ENCODE data around the gene PPP2R5C.

Gene PPP2R5C

DNA sequence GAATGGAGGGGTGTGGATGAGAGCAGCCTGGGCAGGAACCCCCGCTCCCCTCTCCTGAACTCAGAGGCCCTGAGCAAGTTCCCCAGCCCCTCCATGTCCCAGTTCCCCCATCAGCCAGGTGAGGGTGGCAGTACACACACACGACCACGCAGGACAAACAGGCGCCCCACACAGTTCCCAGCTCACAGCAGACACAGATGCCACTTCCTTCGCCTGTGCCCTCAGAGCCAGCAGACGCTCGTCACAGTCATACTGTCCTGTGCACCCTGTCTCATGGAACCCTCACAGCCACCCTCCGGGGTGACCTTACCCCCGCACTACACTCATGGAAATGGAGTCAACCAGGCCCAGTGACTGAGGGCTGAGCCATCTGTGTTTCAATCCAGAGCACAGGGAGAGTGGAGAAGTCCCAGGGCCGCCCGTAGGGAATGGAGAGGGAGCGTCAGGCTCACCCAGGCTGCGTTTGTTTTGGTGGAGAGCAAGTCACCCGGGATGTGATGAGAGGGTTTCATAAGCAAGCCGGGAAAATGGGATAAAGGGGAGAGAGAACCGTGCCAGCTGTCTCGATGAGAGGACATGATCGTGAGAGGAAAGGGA is 155.4 kb downstream of the PPP2R5C start:
- Mint-ChIP-seq H3K27ac (peak overlapping the region in 1 of 2 donors; percentile 37), H3K27me3 (no peaks in the 10 kb centered on the region), H3K4me3 (no peak overlapping the region), H3K9me3 (no peaks in the 10 kb centered on the region), H3K4me1 (peaks cover 6% of the 10 kb centered on the region)
- peak; percentile 37 for ATAC-seq
- DNase-seq: no peak

DNA sequence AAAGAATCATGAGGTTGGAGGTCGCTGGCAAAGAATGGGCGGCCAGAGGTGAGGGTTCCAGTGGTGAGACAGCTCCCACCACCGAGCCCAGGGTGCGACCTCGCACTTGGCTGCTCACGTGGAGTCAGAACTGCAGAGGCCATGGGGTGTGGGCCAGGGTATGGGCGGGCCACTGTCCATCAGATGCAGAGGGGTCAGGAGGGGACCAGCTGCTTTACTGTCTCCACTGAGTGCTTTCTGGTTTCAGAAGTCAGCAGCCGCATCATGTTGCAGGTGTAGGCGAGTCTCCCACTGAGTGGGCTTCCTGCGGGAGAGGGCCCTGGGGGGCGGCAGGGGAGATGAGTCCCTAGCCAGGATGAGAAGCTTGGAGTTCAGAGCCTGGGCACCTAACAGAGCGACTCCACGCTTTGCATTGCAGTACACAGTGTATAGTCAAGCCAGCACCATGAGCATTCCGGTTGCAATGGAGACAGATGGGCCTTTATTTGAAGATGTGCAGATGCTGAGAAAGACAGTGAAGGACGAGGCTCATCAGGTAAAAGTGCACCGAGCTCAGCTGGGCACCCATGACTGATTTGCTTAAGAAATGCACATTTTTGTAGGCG is 156.0 kb downstream of the PPP2R5C start:
- H3K4me3 Mint-ChIP-seq: no peak overlapping the region

DNA sequence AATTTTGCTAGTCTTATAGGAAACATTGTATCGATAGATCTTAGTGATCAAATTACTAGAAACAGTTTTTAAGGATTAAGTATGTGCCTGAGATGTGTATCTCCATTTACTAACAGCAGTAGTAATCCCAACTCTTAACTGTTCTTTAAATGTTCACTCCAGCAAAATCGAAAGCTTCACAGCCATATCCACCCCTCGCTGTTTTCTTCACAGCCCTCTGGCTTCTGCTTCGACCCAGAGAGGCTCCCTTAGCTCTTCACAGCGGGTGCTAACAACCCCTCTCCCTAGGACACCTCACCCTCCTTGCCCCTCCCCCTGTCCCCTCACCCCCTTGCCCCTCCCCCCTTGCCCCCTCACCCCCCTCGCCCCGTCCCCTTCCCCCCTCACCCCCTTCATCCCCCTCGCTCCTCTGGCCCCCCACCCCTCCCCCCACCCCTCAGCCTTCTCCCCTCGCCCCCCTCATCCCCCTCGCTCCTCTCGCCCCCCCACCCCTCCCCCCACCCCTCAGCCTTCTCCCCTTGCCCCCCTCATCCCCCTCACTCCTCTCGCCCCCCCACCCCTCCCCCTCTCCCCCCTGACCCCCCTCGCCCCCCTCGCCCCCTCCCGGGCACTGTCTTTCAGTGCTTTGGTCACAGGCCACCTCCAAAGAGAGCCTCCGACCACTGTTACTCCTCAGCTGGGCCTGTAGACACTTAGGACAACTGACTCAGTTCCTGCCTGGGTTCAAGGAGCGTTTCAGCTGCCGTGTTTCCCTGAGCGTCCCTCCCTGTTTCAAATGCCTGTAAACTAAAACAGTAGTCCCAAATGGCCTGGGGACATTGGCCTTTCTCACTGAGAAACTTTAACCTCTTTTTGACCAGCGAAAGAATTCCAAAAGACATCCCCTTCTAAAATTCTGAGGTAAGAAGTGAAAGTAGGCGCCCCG is 156.8 kb downstream of the PPP2R5C start:
- Mint-ChIP-seq H3K4me3 (no peak overlapping the region), H3K4me1 (peaks cover 6% of the 10 kb centered on the region), H3K27me3 (no peaks in the 10 kb centered on the region), H3K9me3 (no peaks in the 10 kb centered on the region), H3K27ac (peak overlapping the region; percentile 54 to 66)
- DNase-seq (no peak), ATAC-seq (no peak)

More for the DNA sequence above, 156.0 kb downstream of the PPP2R5C start:
- Mint-ChIP-seq H3K27ac (peak overlapping the region in 1 of 2 donors; percentile 16), H3K27me3 (no peaks in the 10 kb centered on the region), H3K9me3 (no peaks in the 10 kb centered on the region), H3K4me1 (peaks cover 6% of the 10 kb centered on the region)
- ATAC-seq (no peak), DNase-seq (no peak)

DNA sequence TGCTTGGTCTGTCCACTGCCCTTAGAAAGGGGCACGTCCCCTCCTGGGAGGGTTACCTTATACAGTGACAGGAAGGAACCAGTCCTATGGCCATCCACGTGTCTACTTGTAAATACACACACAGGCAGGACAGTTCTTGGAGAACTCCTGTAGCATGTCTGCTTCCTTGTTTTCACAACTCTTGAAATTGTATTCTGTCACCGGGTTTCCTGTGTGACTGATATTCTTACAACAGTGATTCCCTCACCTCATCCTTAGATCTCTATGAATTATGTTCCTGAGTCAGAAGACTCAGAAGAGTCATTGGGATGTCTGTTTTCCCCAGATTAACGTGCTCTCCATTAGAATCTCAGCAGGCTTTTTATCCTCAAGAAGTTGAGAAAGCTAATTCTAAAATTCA is 158.8 kb downstream of the PPP2R5C start:
- ATAC-seq: no peak
- Mint-ChIP-seq H3K27ac (no peak overlapping the region), H3K27me3 (no peaks in the 10 kb centered on the region), H3K9me3 (no peaks in the 10 kb centered on the region), H3K4me3 (no peak overlapping the region), H3K4me1 (peaks cover 6% of the 10 kb centered on the region)
- DNase-seq: no peak

DNA sequence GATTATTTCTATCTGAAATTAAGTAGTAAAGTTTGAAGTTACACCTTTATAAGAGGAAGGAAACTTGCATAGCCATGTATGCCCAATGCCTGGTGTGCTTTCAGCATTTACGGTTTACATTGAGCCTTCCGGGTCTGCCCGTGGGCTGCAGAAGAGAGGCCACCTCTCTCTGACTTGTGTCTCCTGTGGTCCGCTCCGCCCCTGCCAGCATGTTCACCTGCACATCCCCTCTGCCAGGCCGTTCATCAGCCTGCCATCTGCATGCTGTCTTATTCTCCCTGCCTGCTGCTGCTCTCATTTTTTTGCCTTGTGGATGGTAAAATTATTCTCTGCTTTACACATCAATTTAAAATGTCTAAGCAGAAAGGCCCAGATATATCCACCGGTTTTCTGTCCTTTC is 161.4 kb downstream of the PPP2R5C start:
- H3K4me3 Mint-ChIP-seq: no peak overlapping the region
- peak overlapping the region in 1 of 2 donors; percentile 90 for H3K27ac Mint-ChIP-seq
- DNase-seq: no peak
- ATAC-seq: no peak
- no peaks in the 10 kb centered on the region for H3K27me3 Mint-ChIP-seq
- H3K4me1 Mint-ChIP-seq: no peaks in the 10 kb centered on the region
- no peaks in the 10 kb centered on the region for H3K9me3 Mint-ChIP-seq

DNA sequence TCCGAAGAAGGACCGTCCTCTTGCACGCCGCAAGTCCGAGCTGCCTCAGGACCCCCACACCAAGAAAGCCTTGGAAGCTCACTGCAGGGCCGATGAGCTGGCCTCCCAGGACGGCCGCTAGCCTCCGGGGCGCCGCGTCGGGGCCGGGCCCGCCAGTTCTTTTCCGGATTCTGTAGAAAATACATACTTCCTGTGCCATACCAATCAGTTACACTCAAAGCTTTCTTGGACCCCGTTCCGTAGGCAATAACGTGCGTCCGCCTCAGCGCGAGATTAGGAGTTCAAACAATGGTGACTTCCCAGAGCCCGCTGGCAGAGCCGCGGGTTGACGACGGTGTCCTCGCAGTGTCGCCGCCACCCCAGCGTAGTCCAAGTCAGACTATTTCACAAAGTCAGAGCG is 163.6 kb downstream of the PPP2R5C start:
- Mint-ChIP-seq H3K27ac (no peak overlapping the region), H3K4me3 (no peak overlapping the region), H3K9me3 (no peaks in the 10 kb centered on the region), H3K4me1 (no peaks in the 10 kb centered on the region), H3K27me3 (no peaks in the 10 kb centered on the region)
- ATAC-seq: no peak
- DNase-seq: no peak

DNA sequence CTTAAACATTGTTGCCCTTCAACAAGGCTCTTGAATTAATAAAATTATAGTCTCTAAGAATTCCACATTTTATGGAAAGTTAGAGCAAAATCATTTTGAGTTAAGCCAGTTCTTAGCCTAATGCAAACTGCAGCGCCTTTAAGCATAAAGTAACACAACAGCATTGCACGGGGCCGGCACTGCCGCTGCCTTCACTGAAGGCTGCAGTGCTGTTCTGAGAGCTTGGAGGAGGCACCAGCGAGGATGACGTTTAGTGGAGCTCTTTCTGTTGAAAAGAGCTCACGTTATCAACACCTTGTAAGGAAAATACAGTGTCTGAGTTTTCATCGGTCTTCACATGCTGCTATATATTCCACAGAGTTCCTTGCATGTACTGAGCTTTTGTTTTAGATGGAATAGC is 164.6 kb downstream of the PPP2R5C start:
- no peak overlapping the region for H3K27ac Mint-ChIP-seq
- DNase-seq: no peak

DNA sequence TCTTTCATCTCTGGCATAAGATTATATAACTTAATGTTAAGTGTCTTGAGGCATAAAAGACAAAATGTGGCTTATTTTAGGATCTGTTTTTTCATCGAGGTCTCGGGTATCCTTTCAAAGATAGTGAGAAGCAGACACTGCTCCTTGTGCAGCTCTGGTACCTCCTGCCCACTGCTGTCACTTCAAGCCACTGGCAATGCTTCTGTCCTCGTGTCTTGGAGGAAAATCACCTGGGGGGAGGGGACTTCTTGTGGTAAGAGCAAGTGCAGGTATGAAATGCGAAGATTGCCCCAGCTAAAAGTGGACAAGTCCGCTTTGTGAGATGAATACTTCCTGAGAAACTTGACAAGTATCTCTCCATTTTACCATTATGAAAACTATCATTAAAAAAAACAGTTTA is 165.1 kb downstream of the PPP2R5C start:
- H3K4me3 Mint-ChIP-seq: no peak overlapping the region
- H3K27ac Mint-ChIP-seq: peak overlapping the region in 1 of 2 donors; percentile 85
- H3K27me3 Mint-ChIP-seq: no peaks in the 10 kb centered on the region
- H3K9me3 Mint-ChIP-seq: no peaks in the 10 kb centered on the region
- DNase-seq (no peak), ATAC-seq (no peak)
- no peaks in the 10 kb centered on the region for H3K4me1 Mint-ChIP-seq

More for the DNA sequence above, 164.6 kb downstream of the PPP2R5C start:
- no peaks in the 10 kb centered on the region for H3K4me1 Mint-ChIP-seq
- no peak overlapping the region for H3K4me3 Mint-ChIP-seq
- ATAC-seq: no peak
- no peaks in the 10 kb centered on the region for H3K9me3 Mint-ChIP-seq
- H3K27me3 Mint-ChIP-seq: no peaks in the 10 kb centered on the region

DNA sequence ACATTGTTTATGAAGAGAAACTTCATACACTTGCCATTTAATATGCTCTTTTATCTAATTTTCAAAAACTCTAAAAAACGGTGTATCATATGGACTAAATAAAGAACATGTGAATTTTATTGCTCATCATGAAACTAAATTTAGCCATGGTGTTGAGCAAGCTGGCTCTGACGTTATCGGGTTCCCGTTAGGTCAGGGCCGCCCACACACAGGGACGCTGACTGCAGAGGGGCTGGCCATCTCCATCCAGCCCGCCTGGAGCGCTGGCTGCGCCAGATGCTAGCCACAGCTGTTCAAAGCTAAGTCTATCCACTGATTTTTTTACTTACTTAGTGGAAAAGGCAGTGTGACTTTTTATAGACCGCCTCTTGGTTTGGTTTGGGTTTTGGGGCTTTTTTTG is 166.3 kb downstream of the PPP2R5C start:
- no peak overlapping the region for H3K27ac Mint-ChIP-seq
- no peaks in the 10 kb centered on the region for H3K27me3 Mint-ChIP-seq
- no peaks in the 10 kb centered on the region for H3K9me3 Mint-ChIP-seq
- no peak overlapping the region for H3K4me3 Mint-ChIP-seq
- DNase-seq (no peak), ATAC-seq (no peak)
- H3K4me1 Mint-ChIP-seq: no peaks in the 10 kb centered on the region

DNA sequence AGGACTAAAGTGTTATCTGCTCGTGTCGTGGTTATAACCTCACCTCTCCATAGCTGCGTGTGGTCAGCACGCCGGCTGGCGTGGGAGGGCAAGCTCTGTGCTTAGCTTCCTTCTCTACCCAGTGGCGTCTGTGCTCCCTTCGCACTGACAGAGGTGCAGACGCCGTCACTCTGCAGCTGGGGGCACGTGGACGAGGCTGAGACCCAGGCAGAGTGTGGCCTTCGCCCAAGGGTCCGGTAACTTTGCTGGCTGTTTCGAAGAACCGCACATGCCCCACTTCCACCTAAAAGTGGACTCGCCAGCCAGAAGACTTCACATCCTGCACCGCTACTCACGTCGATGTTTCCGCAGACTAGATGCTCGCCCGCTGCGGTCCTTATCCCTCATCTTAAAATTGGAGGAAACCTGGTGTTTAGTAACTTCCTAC is 166.9 kb downstream of the PPP2R5C start:
- H3K4me1 Mint-ChIP-seq: no peaks in the 10 kb centered on the region
- no peak for ATAC-seq
- H3K4me3 Mint-ChIP-seq: no peak overlapping the region
- H3K27me3 Mint-ChIP-seq: no peaks in the 10 kb centered on the region
- DNase-seq: no peak
- no peaks in the 10 kb centered on the region for H3K9me3 Mint-ChIP-seq
- no peak overlapping the region for H3K27ac Mint-ChIP-seq

DNA sequence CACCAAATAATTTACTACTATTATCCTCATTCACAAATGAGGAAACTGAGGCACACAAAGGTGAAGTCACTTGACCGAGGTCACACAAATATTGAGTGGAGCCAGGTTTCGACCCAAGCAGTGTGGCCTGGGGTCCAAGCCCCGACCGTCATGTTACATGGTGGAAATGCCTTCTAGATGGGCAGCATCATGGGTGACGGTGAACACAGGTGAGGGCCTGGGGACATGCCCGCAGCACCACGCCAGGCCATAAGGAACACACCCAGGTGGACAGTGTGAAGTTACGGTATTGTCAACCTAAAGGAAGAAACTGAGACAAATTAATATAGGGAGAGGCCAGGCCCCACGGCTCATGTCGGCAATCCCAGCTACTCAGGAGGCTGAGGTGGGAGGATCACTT is 167.6 kb downstream of the PPP2R5C start:
- Mint-ChIP-seq H3K9me3 (no peaks in the 10 kb centered on the region), H3K4me3 (no peak overlapping the region), H3K27ac (peak overlapping the region in 1 of 2 donors; percentile 84), H3K4me1 (no peaks in the 10 kb centered on the region), H3K27me3 (no peaks in the 10 kb centered on the region)
- ATAC-seq (no peak), DNase-seq (no peak)

DNA sequence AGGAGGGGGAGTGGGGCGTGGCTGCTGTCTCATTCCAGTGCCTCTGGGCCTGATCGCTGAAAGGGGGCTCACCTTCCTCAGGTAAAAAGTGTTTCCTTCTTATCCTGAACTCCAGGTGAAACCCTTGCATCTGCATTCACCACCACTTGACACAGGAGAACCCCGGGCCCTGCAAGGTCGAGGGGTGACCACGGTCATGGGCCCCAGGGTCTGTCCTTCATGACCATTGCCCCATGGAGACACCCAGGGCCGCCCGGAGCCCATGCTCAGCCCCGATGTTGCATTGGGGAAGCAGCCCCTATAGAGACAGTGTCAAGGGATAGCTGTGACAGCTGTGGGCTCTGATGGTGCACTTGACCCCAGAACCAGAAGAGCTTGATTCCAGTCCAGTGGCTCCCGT is 168.4 kb downstream of the PPP2R5C start:
- Mint-ChIP-seq H3K4me3 (no peak overlapping the region), H3K4me1 (no peaks in the 10 kb centered on the region), H3K27ac (no peak overlapping the region), H3K27me3 (no peaks in the 10 kb centered on the region), H3K9me3 (no peaks in the 10 kb centered on the region)
- peak; percentile 50 for ATAC-seq
- DNase-seq: no peak

DNA sequence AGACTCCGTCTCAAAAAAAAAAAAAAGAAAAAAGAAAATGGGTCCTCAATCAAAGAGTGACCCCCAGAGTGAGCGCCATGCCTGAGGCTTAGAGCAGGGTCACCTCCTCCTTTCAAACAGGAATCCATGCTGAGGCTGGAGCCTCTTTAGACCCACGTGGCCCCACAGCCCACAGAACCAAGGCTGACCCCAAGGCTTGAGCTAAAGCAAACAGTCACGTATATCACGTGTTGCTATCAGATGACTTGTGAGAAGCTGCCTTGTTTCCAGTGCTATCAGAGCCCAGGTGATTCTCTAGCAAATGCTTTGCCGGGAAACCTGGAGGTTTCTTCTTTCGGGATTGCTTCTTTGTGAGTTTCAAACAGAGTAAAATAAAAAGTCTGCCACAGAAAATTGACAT is 171.2 kb downstream of the PPP2R5C start:
- DNase-seq (no peak), ATAC-seq (no peak)
- Mint-ChIP-seq H3K9me3 (no peaks in the 10 kb centered on the region), H3K4me1 (no peaks in the 10 kb centered on the region), H3K27me3 (no peaks in the 10 kb centered on the region), H3K27ac (peak overlapping the region in 1 of 2 donors; percentile 27), H3K4me3 (no peak overlapping the region)

DNA sequence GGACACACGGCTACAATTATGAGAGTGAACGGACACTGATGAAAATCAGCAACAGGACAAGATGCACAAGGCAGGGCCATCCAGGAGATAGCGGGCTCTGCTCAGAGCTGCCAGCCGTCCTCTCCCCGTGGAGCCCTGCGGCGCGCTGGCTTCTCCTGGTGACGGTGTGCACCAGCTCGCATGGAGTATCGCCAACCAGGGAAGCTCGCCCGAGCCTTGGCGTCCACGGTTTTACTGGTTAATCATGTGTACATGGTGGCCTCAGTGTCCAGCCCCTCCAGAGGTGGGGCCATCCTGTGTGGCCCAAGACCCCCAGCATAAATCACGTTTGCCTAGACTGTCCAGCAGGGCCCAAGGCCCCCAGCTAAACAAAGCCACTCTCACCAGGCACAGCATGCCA is 171.7 kb downstream of the PPP2R5C start:
- ATAC-seq (no peak), DNase-seq (no peak)
- H3K4me1 Mint-ChIP-seq: peaks cover under 1% of the 10 kb centered on the region
- H3K4me3 Mint-ChIP-seq: no peak overlapping the region
- peak overlapping the region in 1 of 2 donors; percentile 71 for H3K27ac Mint-ChIP-seq
- H3K9me3 Mint-ChIP-seq: no peaks in the 10 kb centered on the region
- H3K27me3 Mint-ChIP-seq: peaks cover 2% of the 10 kb centered on the region

DNA sequence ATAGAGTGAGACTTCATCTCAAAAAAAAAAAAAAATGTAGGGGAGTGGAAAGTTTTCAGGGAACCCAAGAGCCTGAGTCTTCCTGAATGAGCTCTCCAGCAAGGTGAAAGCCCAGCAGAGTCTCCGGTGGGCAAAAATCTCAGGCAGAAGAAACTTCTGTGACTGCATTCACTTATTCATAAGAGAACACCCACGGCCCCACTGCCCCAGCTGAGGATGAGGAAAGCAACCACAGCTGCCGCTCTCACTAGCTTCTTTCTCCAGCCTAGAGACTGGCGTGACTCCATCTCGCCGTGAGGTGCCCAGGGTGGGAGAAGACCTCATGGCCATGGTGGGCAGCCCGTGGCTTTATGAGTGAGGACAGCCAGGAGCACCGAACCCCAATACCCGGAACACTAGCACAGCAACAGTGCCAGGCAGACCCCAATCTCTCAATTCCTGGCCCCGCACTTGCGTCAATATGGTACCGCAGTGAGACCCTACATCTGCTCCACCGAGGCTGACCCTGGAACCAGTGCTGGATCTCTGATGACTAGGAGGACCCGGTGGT is 173.2 kb downstream of the PPP2R5C start:
- peaks cover 14% of the 10 kb centered on the region for H3K27me3 Mint-ChIP-seq
- H3K4me1 Mint-ChIP-seq: peaks cover 10% of the 10 kb centered on the region
- H3K9me3 Mint-ChIP-seq: no peaks in the 10 kb centered on the region
- ATAC-seq (no peak), DNase-seq (no peak)
- no peak overlapping the region for H3K4me3 Mint-ChIP-seq
- peak overlapping the region in 1 of 2 donors; percentile 29 for H3K27ac Mint-ChIP-seq

Data from stimulated activated naive CD8-positive, alpha-beta T cell treated with anti-CD3 and anti-CD28 coated beads, Interleukin-15, amount 100 ng/mL, for 72 hours (primary cell).